SH-SY5Y (cell line): ENCODE measurements around the gene SECISBP2.

Experiments
- GATA2 ChIP-seq: IDR thresholded peaks from 2 replicates; pipeline ENCODE4 v1.6.1; 2011; ENCODE audit warnings: mild to moderate bottlenecking, low read depth, low read length
- GATA3 ChIP-seq: IDR thresholded peaks from 2 replicates; pipeline ENCODE4 v1.6.1; 2011; ENCODE audit warnings: low read depth, mild to moderate bottlenecking, low read length, moderate library complexity

DNA sequence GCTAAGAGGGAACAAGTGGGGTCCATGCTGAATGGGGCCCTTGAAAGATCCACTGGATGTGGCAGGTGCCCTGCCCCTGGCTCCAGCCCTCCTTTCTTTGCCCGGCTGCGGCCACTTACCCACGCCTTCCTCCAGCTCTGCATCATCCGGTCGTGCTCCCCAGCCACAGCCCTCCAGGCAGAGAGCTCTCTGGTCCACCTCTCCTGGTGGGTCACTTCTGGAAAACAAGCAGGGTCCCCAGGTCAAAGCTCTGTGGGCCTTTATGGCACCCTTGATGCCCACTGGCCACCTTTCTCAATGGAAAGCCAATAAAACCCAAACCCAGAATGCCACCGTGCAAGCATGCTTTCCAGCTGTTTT, 45.0 kb downstream of the SECISBP2 start:
- no peak for TF ChIP-seq GATA2
- no peak for TF ChIP-seq GATA3
